Measurements from ENCODE around the gene KAT6B.

The KAT6B gene

GRCh38 chr10:75028748-75029147 lies 202.3 kb downstream of the KAT6B start:
- DNase-seq (ENCODE audit: low read depth), result no peak
- H3K4me3 ChIP-seq (ENCODE audit: control insufficient read depth, low read depth, low read length), result no peak overlapping the region
- TF ChIP-seq CTCF (conservative IDR thresholded peaks at IDR 0.05; ENCODE audit: control insufficient read depth, insufficient read depth, low read depth, low read length), result no peak

- no peak for TF ChIP-seq CTCF (conservative IDR thresholded peaks at IDR 0.05; ENCODE audit: control insufficient read depth, insufficient read depth, low read depth, low read length)
- no peak for DNase-seq (ENCODE audit: low read depth)
- H3K4me3 ChIP-seq (ENCODE audit: control insufficient read depth, low read depth, low read length), result no peak overlapping the region
Observed at GRCh38 chr10:75029420-75029819, 203.0 kb downstream of the KAT6B start.

DNA sequence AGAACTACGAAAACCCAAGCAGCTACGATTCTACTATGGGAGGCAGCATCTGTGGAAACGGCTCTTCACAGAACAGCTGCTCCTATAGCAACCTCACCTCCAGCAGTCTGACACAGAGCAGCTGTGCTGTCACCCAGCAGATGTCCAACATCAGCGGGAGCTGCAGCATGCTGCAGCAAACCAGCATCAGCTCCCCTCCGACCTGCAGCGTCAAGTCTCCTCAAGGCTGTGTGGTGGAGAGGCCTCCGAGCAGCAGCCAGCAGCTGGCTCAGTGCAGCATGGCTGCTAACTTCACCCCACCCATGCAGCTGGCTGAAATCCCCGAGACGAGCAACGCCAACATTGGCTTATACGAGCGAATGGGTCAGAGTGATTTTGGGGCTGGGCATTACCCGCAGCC lies 203.5 kb downstream of the KAT6B start:
- no peak for TF ChIP-seq CTCF (conservative IDR thresholded peaks at IDR 0.05; ENCODE audit: control insufficient read depth, insufficient read depth, low read depth, low read length)
- DNase-seq (ENCODE audit: low read depth), result no peak
- no peak overlapping the region for H3K4me3 ChIP-seq (ENCODE audit: control insufficient read depth, low read depth, low read length)

- no peak for TF ChIP-seq CTCF (conservative IDR thresholded peaks at IDR 0.05; ENCODE audit: control insufficient read depth, insufficient read depth, low read depth, low read length)
- no peak for DNase-seq (ENCODE audit: low read depth)
- no peak overlapping the region for H3K4me3 ChIP-seq (ENCODE audit: control insufficient read depth, low read depth, low read length)
Observed at GRCh38 chr10:75030371-75030770, 204.0 kb downstream of the KAT6B start.

GRCh38 chr10:75032119-75032518 lies 205.7 kb downstream of the KAT6B start:
- no peak for DNase-seq (ENCODE audit: low read depth)
- TF ChIP-seq CTCF (conservative IDR thresholded peaks at IDR 0.05; ENCODE audit: control insufficient read depth, insufficient read depth, low read depth, low read length), result no peak
- no peak overlapping the region for H3K4me3 ChIP-seq (ENCODE audit: control insufficient read depth, low read depth, low read length)

GRCh38 chr10:75032813-75033212 lies 206.4 kb downstream of the KAT6B start:
- no peak for DNase-seq (ENCODE audit: low read depth)
- TF ChIP-seq CTCF (conservative IDR thresholded peaks at IDR 0.05; ENCODE audit: control insufficient read depth, insufficient read depth, low read depth, low read length), result no peak
- H3K4me3 ChIP-seq (ENCODE audit: control insufficient read depth, low read depth, low read length), result no peak overlapping the region
